Stimulated activated CD8-positive, alpha-beta memory T cell treated with anti-CD3 and anti-CD28 coated beads, Interleukin-7, amount 100 ng/mL, for 4 hours (primary cell): ENCODE results near the gene JAKMIP2.
"Not testable (repeated sequence)": the region's sequence is repeated elsewhere in the genome, so short reads cannot be mapped to it uniquely, and the experiment has no call there.

Experiments used
- DNase-seq, 2 donors: peaks; one replicate each; pipeline ENCODE4 v3.0.0-alpha.2; 2020; ENCODE audit warnings: low read depth in 2 of 2

JAKMIP2 gene

DNA sequence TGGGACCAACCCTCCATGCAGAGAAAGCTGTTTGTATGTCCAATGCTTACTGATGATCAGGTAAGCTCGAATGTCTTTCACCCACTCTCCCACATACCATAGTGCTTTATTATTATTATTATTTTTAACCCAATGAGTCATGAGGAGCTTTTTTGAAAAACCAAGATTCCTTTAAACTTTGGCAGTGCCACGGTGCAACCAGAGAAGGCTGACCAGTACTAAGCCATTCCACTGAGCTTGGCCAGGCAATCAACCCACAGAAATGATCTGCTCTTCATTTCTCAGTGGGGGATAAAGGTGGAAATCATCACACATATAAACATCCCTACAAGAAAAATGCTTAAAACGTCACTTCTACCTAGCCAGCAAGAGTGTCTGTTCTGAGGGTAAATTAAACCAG lies 35.5 kb downstream of the JAKMIP2 start:
- no peak for DNase-seq

DNA sequence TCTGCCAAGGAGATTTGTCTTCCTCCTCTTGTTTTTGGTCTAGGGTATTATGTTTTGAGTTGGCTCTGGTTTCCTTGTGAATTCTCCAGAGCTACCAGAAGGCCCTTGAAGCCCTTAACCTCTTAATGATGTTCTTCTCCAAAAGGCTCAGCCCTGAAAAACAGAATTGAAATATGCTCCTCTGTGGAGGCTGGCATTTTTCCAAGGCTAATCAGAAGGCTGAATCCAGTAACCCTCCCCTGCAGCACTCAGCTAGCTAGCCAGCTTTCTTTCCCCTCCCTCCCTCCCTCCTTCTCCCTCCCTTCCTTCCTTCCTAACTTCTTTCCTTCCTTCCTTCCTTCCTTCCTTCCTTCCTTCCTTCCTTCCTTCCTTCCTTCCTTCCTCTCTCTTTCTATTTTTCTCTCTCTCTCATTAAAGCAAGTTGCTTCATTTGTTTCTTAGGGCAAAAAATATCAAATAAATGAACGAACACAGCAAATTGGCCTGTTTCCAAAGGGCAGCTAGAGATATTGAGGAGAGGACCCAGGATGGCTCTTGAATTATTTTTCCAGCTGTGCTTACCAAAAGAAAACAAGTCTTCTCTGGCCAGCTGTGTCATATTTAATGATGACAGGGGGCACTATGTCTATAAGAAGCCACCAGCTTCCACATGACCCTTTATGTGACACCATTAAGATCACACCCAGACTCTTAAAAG lies 38.7 kb downstream of the JAKMIP2 start:
- DNase-seq = no peak

DNA sequence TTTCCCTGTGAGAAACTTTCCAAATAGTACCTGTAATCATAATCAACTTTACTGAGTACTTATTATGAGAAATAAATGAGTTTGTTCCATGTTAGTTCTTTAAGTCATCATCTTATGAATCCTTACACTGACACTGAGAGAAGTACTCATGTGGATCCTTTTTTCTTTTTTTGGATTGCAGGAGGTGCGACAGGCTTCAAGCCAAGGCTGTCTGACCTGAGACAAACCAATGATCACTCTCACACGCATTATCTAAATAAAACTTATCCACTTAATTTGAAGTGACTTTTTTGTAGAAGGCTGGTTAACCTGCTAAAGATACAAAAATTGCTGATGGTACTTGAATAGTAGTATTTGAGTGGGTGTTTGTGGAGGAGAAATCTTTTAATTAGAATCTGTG lies 39.5 kb downstream of the JAKMIP2 start:
- no peak for DNase-seq

DNA sequence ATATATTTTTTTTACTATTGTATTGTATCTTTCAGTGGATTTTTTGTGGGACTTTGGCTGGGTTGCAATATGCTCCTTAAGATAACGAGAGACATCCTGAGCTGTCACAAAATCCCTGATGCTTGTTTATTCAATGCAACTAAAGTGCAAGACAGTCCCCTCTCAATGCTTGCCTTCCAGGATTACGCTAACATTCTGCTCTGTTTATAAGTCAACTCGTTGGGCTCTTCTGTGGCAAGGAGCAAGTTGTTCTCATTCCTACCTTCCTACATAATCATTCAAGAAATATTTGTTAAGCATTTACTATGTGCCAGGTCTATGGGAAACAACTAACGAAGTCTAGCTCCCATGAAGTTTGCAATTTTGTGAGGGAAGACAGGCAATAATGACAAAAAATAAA lies 40.4 kb downstream of the JAKMIP2 start:
- no peak for DNase-seq

DNA sequence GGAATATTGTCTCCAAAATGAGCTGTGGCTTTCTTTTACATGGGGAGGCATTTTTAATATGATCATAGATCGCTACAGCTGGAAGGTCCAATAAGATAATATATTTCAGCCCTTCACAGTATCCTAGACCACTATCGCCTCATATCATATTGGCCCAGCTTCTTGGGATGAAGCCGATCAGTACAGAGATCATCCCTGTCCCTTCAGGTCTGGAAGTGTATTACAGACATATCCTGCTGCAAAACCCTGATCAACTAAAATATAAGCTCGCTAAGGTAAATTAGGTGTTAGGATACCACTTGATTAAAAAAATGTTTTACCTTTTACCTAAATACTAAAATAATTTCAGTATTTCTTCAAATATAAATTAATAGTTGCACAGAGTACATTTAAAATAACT lies 41.7 kb downstream of the JAKMIP2 start:
- no peak for DNase-seq

DNA sequence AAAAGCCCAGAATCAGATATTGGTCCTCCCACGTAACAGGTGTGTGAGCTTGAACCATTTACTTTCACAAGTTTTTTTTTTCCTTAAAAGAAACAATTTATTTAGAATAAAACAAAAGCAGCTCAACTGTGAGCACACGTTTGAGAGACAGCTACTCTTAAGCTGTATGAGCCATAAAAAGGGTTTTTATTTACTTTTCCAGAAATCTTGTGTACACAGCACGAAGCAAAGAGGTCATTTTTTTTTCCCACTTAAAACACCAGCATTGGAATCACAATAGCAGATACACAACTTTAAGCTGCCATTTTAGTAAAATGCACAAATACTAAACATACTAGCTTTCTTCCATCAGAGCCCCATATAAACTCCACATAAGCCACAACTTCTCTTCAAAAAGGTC lies 44.6 kb downstream of the JAKMIP2 start:
- no peak for DNase-seq

DNA sequence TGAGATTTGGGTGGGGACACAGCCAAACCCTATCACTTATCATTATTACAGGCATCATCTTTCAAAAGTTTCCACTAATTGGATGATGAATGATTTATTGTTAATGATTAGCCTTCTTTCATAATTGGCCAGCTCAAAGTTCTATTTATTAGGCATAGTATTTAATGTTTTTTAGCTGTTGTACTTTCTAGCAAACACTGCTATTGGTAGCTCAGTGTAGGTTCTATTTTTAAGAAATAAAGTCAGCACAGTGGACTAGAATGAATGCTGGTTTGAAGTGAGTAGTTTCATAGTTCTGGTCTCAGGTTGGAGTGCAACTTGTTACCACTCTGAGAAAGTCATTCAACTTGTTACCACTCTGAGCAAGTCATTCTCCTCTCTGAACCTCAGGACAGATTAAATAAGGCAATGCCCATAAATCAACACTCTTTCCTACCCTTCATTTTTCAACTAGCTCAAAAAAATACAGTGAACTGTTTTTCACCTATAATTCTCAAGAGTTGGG lies 46.9 kb downstream of the JAKMIP2 start:
- no peak for DNase-seq

DNA sequence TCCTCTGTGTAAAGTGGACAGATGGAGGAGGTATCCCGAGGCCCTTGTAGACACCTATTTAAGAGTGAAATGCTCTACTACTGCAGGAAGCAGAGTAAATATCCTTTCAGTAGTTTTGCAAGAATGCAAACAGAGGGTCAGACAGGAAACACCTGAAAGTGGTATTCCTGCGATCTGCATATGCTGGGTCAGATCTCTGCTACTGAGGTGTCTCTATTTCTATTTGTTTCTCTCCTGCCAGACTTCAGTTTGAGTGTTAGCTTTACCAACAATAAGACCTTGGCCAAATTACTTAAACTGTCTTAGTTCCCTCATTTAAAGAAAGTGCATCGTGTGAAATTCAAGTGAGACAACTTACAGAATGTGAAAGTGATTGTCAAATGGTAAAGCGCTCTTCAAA lies 47.6 kb downstream of the JAKMIP2 start:
- no peak for DNase-seq

DNA sequence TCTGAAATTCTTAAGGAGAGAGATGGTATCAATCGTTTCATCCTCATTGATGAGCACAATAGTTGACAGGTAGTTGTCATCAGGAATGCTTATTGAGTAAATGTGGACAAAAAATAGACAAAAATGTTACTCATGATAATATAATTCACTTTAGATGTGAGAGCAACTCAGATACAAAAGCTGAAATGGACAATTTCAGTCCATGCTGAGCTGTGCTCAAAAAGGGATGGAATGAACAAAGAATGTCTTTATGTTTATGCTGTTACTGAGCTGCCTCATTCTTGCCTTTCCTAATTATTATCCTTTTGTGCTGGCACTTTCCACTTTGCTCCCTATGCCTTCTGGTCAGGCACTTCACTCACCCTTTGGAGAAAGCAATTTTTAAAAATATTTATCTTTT lies 49.5 kb downstream of the JAKMIP2 start:
- no peak for DNase-seq

DNA sequence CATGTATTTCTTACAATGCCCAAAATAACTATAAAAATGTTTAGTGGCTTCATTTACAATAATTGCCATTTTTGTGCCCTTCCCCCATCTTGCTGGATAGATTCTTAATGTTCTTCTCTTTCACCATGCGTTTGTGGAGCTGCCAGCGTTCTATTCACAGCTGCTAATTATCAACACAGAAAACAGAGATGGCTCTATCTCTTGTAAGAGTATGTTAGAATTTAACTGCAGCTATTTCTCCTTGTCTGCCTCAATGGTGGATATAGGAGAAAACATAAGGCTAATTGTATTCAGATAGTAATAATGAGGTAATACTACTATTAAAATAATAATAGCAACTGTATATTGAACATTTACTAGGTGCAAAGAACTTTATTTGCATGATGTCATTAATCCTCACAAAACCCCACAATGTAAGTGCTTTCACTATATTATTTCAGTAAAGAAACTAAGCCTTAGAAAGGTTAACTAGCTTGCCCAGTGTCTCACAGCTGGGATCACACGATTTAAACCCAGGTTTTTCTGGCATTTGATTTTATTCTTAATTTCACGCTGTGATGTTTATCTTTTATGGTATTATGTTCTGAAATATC lies 50.1 kb downstream of the JAKMIP2 start:
- no peak for DNase-seq

DNA sequence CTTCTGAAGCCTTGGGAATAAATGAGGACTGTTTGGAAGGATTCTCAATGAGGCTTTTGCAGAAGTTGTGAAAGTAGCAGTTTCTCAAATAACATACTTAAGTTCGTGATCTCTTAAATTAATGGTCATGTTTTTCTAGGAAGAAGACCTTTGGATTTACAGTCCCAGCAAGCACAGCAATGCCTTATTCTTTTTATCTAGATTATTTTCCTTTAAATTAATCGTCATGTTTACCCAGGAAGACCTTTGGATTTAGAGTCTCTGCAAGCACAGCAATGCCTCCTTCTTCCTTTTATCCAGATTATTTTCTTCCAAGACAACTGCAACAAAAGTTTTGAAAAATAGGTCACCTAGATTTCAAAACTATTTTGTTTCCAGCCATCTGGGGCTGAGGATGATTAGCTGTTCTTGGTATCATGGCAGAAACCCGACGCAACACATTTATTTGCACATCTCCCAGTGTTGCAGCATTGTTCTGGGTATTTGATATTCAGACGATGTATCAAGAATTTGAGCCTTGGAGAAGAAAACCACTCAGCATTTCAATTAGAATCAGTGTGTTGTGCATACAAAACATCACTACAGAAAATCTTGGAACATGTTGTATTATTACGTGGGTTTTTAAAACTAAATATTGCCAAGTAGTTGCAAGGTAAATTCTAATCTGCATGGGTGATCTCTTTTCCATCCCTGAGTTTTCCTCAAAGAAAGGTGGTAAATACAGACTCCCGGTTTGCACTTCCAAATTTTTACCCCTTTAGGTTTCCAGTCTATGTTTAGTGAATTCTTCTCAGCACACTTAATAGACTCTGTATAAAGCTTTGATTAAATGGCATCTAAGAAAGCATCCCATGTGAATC lies 50.9 kb downstream of the JAKMIP2 start:
- no peak for DNase-seq

DNA sequence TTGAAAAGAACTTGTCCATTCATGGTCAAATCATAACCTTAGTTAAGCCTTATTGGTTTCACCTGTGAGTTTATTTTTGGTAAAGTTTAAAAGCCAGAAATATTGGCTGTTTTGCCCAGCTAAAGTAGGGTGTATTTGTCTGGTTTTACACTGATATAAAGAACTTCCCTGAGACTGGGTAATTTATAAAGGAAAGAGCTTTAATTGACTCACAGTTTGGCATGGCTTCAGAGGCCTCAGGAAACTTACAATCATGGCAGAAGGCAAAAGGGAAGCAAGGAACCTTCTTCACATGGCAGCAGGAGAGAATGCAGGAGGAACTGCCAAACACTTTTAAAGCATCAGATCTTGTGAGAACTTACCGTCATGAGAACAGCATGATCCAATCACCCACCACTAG lies 55.3 kb downstream of the JAKMIP2 start:
- DNase-seq = no peak

DNA sequence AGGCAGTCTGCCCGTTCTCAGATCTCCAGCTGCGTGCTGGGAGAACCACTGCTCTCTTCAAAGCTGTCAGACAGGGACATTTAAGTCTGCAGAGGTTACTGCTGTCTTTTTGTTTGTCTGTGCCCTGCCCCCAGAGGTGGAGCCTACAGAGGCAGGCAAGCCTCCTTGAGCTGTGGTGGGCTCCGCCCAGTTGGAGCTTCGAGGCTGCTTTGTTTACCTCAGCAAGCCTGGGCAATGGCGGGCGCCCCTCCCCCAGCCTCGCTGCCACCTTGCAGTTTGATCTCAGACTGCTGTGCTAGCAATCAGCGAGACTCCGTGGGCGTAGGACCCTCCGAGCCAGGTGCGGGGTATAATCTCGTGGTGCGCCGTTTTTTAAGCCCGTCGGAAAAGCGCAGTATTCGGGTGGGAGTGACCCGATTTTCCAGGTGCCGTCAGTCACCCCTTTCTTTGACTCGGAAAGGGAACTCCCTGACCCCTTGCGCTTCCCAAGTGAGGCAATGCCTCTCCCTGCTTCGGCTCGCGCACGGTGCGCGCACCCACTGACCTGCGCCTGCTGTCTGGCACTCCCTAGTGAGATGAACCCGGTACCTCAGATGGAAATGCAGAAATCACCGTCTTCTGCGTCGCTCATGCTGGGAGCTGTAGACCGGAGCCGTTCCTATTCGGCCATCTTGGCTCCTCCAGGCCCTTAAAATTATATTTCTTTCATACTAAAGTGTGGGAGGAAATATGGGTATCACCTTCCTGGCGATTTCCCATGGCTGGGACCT lies 61.2 kb downstream of the JAKMIP2 start:
- DNase-seq = not testable (repeated sequence)

DNA sequence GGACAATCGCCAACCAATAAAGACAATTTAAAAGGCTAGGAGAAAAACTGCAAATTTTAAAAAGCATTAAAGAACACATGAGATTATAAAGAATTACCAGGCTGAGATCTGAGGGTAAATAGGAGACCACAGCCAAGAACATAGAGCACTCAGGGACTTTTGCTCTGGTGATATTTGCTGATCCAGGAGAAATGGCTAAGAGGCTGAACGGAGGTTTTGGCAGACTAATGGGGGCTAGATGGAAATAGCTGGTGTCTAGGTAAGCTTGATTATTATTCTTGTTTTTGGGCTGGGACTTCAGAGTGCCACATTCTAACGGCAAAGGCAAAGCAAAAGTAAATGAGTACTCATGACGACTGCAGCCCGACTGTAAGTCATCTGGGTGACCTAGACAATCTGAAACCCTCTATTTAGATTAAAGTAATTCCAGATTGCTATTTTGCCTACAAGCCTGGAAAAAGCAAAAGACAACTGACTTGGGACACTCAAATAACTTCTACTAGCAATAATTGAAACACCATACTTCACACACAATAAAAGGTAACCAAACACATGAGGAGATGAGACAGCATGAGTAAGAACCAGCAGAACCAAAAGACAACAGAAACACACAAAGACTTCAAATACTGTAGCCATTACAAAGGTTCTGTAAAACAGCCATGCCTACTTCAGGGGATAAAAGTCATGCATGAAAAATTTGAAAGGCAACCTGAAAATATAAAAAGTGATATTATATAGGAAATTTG lies 68.8 kb downstream of the JAKMIP2 start:
- no peak for DNase-seq

DNA sequence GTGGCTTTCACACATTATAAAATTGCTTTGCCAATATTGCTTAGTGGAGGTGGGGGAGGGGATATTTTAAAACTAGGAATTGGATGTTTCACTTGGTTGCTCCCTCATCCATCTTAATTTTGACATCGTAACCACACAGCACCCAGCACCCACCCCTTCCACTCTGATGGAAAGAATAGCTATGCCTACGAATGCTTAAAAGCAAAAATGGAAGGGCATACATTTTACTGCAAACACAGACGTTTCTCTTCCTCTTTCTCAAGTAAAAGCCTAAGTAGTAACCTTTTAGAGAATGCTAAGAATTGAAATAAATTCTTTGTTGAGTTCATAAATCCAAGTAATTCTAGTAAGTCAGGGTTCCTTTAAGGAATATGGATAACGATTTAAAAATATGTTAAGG lies 69.9 kb downstream of the JAKMIP2 start:
- no peak for DNase-seq

DNA sequence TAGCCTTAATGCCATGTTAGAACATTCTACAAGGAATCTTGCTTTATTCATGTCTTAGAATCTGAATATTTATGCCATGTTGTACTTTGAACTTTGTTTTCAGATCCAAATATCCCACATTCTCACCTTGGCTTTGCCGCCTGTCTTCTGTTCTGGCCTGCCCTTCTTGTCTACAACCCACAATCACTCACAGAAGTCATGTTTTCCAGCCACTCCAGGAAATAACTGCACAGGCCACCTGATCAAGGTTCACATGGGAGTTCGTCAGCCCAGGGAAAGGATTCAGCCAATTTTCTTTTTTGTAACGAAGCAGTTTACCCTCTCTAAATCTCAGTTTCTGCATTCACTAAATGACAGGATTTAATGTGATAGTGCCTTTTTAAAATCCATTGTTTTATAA lies 70.5 kb downstream of the JAKMIP2 start:
- no peak for DNase-seq

DNA sequence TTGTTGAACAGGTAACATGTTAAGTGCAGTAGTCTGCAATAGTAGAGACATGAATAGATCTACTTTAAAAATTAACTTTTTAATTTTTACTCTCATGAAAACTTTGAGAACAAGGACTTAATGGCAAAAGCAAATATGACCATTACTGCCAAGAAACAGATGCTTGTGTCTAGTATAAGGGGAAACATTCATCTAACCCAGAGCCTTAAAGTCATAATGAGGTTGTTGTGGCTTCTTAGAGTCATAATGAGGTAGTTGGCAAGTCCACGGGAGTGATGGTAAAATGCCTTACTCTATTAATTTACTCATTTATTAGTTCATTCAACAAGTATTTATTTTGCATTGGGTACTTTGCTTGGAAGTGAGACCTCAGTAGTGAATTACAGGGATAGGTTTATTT lies 71.5 kb downstream of the JAKMIP2 start:
- no peak for DNase-seq

DNA sequence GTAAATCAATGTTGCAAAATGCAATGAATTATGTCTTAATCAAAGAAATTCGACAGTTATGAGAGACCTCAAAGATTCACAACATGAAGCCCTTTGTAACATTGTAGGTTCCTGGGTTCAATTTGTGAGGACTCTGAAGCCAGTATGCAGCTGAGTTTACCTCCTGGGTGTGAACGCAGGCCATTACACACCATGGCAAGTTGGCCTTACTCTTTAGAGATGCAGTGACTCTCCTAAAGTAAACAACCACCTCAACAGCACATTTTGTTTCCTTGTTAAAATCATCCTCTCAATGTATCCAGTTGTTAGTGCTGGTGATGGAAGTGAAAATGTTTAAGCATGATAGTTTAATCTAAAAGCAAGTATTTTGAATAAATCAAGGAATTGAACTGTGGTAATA lies 73.8 kb downstream of the JAKMIP2 start:
- no peak for DNase-seq

DNA sequence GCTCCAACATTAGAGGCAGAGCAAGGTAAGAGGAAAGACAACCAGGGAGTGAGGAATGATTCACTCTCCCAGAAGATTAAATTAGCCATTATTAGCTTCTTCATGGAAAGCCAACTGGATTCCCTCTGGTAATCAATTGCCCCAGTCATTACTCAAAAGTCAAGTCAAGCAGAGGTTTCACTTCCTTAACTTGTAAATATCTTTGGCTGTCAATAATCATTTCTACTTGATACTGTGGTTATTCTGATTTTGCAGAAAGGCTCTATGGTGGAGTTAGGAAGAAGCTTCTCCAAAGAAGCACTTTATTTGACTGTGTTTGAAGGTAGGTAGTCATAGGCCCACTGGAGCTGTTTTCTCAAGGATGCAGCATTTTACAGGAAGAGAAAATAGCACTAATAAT lies 78.0 kb downstream of the JAKMIP2 start:
- DNase-seq = no peak

DNA sequence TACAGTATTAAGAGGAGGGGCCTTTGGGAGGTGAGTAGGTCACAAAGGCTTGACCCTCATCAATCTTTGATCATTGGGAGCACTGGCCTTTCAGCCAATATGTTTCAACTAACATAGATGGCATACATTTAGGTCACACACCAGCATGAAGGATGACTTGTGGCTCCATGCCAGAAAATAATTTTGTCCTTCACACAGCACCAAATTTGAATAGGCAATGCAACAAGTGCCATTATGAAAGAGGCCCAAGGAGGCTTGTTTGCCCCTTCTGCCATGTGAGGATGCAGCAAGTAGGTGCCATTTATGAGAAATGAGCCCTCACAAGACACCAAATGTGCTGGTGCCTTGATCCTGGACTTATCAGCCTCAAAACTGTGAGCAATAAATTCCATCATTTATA lies 81.1 kb downstream of the JAKMIP2 start:
- no peak for DNase-seq

DNA sequence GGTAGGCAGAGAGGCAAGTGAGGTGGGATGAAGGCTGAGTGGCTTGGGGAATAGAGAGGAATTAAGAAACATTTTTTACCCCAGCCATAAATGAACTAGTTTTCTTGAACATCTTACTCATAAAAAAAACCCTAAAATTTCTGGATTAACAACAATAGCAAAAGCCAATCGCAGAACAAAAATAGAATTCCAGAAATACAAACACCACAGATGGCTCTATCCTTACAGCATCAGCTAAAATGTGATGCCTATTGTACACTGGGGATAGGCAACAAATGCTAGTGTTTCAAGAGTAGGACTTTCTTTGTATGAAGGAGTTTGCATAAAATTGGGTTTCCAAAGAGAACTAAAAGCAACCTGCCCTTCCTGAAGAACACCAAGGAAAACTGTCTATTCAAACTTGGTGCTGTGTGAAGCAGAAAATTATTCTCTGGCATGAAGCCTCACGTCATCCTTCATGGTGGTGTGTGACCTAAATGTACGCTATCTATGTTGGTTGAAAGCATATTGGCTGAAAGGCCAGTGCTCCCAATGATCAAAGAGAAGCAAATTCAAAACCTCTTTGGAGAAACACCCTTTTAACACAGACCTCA lies 82.9 kb downstream of the JAKMIP2 start:
- no peak for DNase-seq
